ENCODE data around the gene NOTCH4.
A peak's percentile ranks its signal among the peaks of the same experiment; 100 is the strongest.
"Not testable (repeated sequence)": the region's sequence is repeated elsewhere in the genome, so short reads cannot be mapped to it uniquely, and the experiment has no call there.

The NOTCH4 gene

DNA sequence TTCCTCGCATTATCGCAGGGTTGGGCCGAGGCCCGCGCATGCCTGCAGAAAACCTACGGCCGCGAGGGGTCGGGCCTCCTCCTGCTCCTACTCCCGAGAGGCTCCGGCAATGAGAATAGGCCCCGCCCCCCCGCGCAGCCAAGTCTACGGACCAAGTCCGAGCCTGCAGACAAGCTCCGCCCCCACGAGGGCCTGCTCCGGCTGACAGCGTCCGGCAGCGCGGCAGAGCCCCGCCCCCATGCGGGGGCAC is 28.3 kb downstream of the NOTCH4 start:
- no peaks in the 10 kb centered on the region for H3K9me3 ChIP-seq (ENCODE audit: severe bottlenecking)

DNA sequence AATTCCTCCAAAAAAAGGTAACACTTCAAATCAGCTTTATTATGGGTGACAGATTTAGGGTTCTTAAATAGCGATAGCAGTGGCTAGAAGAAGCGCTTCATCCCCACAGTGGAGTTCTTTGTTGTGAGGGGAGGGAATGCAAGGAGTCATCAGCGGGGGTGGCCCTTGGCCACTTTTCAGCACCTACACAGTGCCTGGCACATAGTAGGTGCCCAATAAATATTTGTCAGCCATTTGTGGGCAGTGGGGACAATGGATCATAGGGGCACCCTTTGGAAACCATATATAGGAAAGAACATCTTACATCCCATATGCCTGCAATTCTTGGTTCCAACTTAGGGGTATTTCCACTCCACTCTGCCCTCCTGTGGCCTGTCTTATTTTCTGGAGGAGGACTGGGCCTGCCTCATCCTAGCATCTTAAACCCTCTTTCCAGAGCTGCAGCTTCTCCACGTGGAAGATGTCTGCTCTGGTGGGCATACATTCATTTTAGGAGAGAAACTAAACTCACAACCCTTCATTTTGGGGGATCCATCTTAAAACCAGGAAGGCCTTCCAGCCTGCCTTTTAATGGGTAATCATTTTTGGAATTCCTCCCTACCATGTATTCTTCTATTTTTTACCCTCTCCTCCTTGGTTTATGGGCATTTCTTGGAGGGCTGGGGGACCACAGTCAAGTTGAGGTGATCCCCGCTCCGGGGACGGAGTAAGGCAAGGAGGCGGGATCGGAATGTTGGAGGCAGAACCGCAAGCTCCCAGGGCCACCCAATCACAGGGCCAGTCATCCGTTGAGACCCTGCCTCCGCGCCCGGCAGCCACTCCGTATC is 28.8 kb downstream of the NOTCH4 start:
- TF ChIP-seq, protein P1, sequence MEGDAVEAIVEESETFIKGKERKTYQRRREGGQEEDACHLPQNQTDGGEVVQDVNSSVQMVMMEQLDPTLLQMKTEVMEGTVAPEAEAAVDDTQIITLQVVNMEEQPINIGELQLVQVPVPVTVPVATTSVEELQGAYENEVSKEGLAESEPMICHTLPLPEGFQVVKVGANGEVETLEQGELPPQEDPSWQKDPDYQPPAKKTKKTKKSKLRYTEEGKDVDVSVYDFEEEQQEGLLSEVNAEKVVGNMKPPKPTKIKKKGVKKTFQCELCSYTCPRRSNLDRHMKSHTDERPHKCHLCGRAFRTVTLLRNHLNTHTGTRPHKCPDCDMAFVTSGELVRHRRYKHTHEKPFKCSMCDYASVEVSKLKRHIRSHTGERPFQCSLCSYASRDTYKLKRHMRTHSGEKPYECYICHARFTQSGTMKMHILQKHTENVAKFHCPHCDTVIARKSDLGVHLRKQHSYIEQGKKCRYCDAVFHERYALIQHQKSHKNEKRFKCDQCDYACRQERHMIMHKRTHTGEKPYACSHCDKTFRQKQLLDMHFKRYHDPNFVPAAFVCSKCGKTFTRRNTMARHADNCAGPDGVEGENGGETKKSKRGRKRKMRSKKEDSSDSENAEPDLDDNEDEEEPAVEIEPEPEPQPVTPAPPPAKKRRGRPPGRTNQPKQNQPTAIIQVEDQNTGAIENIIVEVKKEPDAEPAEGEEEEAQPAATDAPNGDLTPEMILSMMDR (IDR thresholded peaks at IDR 0.05; ENCODE audit: low read depth, low read length): peak; percentile 76
- Histone ChIP-seq H3K27me3 (ENCODE audit: insufficient read depth, low read depth, severe bottlenecking) (no peaks in the 10 kb centered on the region), H3K27ac (peak overlapping the region; percentile 70), H3K4me3 (ENCODE audit: low read depth, low read length) (peak overlapping the region; percentile 62), H3K9me3 (ENCODE audit: severe bottlenecking) (no peaks in the 10 kb centered on the region), H3K36me3 (peaks cover 3% of the 10 kb centered on the region; the same call in 1 of the 2 replicates)
- DNase-seq: peak; percentile 74

More for the DNA sequence above, 28.3 kb downstream of the NOTCH4 start:
- Histone ChIP-seq H3K4me3 (ENCODE audit: low read depth, low read length) (peak overlapping the region; percentile 96), H3K27me3 (ENCODE audit: insufficient read depth, low read depth, severe bottlenecking) (no peaks in the 10 kb centered on the region), H3K36me3 (peaks cover 3% of the 10 kb centered on the region; the same call in 1 of the 2 replicates), H3K27ac (peak overlapping the region; percentile 100)
- DNase-seq: peak; percentile 100
- TF ChIP-seq, protein P1 (IDR thresholded peaks at IDR 0.05; ENCODE audit: low read depth, low read length): peak; percentile 52; the same call in 1 of the 2 replicates

DNA sequence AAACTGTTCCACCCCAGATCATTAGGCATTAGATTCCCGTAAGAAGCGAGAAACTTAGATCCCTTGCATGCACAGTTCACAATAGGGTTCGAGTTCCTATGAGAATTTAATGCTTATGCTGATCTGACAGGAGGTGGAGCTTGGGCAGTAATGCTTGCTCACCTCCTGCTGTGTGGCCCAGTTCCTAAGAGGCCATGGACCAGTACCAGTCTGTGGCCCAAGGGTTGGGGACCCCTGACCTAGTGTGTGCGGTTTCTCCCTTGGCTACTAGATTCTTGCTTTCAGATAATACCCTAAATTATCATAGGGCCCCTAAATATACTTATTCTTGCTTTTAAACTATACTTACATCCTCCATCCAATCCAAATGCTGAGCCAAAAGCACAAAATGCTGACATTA is 29.5 kb downstream of the NOTCH4 start:
- H3K27ac ChIP-seq: peak overlapping the region; percentile 70
- H3K36me3 ChIP-seq: peaks cover 3% of the 10 kb centered on the region; the same call in 1 of the 2 replicates
- TF ChIP-seq, protein P1 (IDR thresholded peaks at IDR 0.05; ENCODE audit: low read depth, low read length): no peak
- no peaks in the 10 kb centered on the region for H3K27me3 ChIP-seq (ENCODE audit: insufficient read depth, low read depth, severe bottlenecking)
- no peak for DNase-seq
- H3K9me3 ChIP-seq (ENCODE audit: severe bottlenecking): no peaks in the 10 kb centered on the region
- H3K4me3 ChIP-seq (ENCODE audit: low read depth, low read length): no peak overlapping the region

DNA sequence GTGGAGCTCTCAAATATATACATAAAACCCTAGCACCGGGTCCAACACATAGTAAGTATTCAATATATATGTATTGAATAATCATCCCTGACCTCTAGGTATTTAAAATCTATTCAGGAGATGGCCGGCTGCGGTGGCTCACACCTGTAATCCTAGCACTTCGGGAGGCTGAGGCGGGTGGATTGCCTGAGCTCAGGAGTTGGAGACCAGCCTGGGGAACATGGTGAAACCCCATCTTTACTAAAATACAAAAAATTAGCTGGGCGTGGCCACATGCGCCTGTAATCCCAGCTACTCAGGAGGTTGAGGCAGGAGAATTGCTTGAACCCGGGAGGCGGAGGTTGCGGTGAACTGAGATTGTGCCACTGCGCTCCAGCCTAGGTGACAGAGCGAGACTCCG is 30.8 kb downstream of the NOTCH4 start:
- H3K27ac ChIP-seq; H3K9me3 ChIP-seq (ENCODE audit: severe bottlenecking); DNase-seq; H3K4me3 ChIP-seq (ENCODE audit: low read depth, low read length); H3K27me3 ChIP-seq (ENCODE audit: insufficient read depth, low read depth, severe bottlenecking); H3K36me3 ChIP-seq: not testable (repeated sequence)

DNA sequence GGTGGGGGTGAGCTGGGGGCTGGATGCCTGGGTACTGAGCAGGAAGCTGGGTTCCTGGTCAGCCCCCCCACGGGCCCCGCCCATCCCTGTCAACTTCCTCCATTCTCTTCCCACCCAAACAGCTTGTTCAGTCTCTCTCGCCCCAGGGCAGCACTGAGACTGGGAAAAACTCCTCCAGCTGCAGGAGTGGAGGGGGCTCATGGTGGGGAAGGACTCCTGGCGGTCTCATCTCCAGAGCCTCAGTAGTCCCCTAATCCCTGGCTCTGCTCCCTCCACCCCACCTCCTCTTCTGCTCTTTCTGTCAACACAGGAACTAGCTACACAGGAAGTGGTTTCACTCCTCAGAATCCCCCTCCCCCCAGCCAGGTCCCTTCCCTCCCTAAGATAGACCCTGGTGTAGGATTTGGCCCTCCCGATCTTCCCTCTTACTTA is 31.2 kb downstream of the NOTCH4 start, which contains the start of gene GPSM3:
GPSM3 (minus strand) TSS at position 36 of the 432 bp plus-strand sequence. CDS start 130 bp downstream, outside the sequence.
- no peaks in the 10 kb centered on the region for H3K27me3 ChIP-seq (ENCODE audit: insufficient read depth, low read depth, severe bottlenecking)
- H3K27ac ChIP-seq: no peak within 1 kb of the TSS
- no peaks in the 10 kb centered on the region for H3K9me3 ChIP-seq (ENCODE audit: severe bottlenecking)
- peaks cover 13% of the 10 kb centered on the region for H3K36me3 ChIP-seq
- TF ChIP-seq, protein P1 (IDR thresholded peaks at IDR 0.05; ENCODE audit: low read depth, low read length): no peak
- no peak for DNase-seq
- no peak within 1 kb of the TSS for H3K4me3 ChIP-seq (ENCODE audit: low read depth, low read length)

DNA sequence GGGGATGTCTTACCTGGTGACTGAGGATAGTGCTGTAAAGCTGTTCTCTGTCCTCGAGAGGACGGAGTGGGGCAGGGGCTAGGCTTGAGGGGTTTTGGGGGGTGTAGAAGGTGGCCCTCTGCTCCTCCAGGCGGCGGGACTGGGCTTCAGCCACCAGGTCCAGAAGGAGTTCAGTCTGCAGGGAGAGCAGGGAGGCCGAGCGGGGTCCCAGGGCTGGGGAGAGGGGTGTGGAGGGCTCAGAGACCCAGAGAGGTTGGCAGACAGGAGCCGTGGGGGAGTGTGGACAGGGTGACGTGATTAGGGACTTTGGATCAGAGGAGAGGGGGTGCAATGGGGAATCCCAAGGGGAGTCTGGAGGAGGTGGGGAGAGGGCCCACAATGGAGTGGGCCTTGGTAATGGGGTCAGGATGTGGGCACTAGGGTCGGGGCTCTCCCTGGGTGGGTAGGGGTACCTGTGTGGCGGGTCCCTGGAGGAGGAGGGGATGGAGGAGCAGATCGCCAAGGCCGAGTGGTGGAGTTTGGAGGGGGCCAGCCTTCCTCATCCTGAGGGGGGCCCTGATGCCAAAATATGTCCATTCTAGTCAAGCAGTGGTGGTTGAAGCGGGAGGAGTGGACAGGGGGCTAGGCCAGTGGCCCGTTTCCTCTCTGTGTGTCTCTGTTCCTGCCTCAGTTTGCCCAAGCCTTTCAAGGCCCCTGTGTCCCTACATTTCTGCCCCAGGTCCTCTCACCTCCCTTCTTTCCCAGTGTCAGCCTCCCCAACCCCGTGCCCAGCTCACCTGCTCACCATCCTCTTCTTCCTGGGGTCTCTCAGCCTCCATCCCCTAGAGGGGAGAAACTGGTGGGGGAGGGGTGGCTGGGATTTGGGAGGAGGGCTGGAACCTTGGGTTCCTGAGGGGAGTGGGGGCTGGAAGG is 31.9 kb downstream of the NOTCH4 start:
- H3K36me3 ChIP-seq: peaks cover 20% of the 10 kb centered on the region
- DNase-seq: no peak
- H3K9me3 ChIP-seq (ENCODE audit: severe bottlenecking): no peaks in the 10 kb centered on the region
- no peak overlapping the region for H3K27ac ChIP-seq
- TF ChIP-seq, protein P1 (IDR thresholded peaks at IDR 0.05; ENCODE audit: low read depth, low read length): no peak
- H3K27me3 ChIP-seq (ENCODE audit: insufficient read depth, low read depth, severe bottlenecking): no peaks in the 10 kb centered on the region
- H3K4me3 ChIP-seq (ENCODE audit: low read depth, low read length): no peak overlapping the region

Data from WERI-Rb-1 (cell line).